H9 (cell line): ENCODE data around the gene VKORC1. TPM values are rescaled to one million over a fixed set of nuclear protein-coding genes. Genes with fewer than 3 reads are reported as not detected.

Experiments used
- DNase-seq: peaks from one replicate; pipeline ENCODE4 v3.0.0-alpha.2; 2017
- H2AFZ ChIP-seq: one replicate; pipeline ENCODE4 v1.6.1; 2013; ENCODE audit warnings: mild to moderate bottlenecking, low read length, control low read depth, moderate library complexity
- H2AK5ac ChIP-seq: 2 replicates; pipeline ENCODE4 v1.6.1; 2013; ENCODE audit warnings: low read length, control low read depth, mixed read lengths; ENCODE audit not compliant: insufficient read length
- H2BK120ac ChIP-seq: one replicate; pipeline ENCODE4 v1.6.1; 2013; ENCODE audit warnings: low read depth, mild to moderate bottlenecking, low read length, control low read depth, inconsistent platforms; ENCODE audit not compliant: poor library complexity, severe bottlenecking
- H2BK12ac ChIP-seq: 2 replicates; pipeline ENCODE4 v1.6.1; 2013; ENCODE audit warnings: low read length, control low read depth, mixed read lengths, low read depth; ENCODE audit not compliant: insufficient read length
- H2BK15ac ChIP-seq: 2 replicates; pipeline ENCODE4 v1.6.1; 2013; ENCODE audit warnings: low read depth, low read length, control low read depth
- H2BK20ac ChIP-seq: one replicate; pipeline ENCODE4 v1.6.1; 2013; ENCODE audit warnings: low read depth, mild to moderate bottlenecking, low read length, control low read depth, inconsistent platforms; ENCODE audit not compliant: poor library complexity, severe bottlenecking
- H2BK5ac ChIP-seq: 2 replicates; pipeline ENCODE4 v1.6.1; 2013; ENCODE audit warnings: low read length, control low read depth, mixed read lengths; ENCODE audit not compliant: insufficient read length
- H3K14ac ChIP-seq: 2 replicates; pipeline ENCODE4 v1.6.1; 2013; ENCODE audit warnings: low read length, control low read depth; ENCODE audit not compliant: insufficient read depth
- H3K18ac ChIP-seq: 2 replicates; pipeline ENCODE4 v1.6.1; 2013; ENCODE audit warnings: low read depth, mild to moderate bottlenecking, mixed read lengths, low read length, control low read depth; ENCODE audit not compliant: insufficient read length
- H3K23ac ChIP-seq: 2 replicates; pipeline ENCODE4 v1.6.1; 2013; ENCODE audit warnings: low read length, control low read depth, mixed read lengths, low read depth; ENCODE audit not compliant: insufficient read length
- H3K23me2 ChIP-seq: 2 replicates; pipeline ENCODE4 v1.6.1; 2013; ENCODE audit warnings: low read depth, mild to moderate bottlenecking, mixed read lengths, low read length, control low read depth; ENCODE audit not compliant: insufficient read length, poor library complexity, severe bottlenecking
- H3K27ac ChIP-seq: 2 replicates; pipeline ENCODE4 v1.5.1; 2013; ENCODE audit warnings: low read length, control low read depth, mixed read lengths, low read depth; ENCODE audit not compliant: insufficient read length
- H3K27me3 ChIP-seq: 2 replicates; pipeline ENCODE4 v1.6.1; 2013; ENCODE audit warnings: low read length, control low read depth, inconsistent platforms; ENCODE audit not compliant: insufficient read depth
- H3K4ac ChIP-seq: 2 replicates; pipeline ENCODE4 v1.6.1; 2013; ENCODE audit warnings: low read depth, mild to moderate bottlenecking, control low read depth, inconsistent platforms, low read length, moderate library complexity
- H3K4me1 ChIP-seq: 2 replicates; pipeline ENCODE4 v1.6.1; 2013; ENCODE audit warnings: low read length, control low read depth, inconsistent platforms; ENCODE audit not compliant: insufficient read depth
- H3K4me2 ChIP-seq: 2 replicates; pipeline ENCODE4 v1.6.1; 2013; ENCODE audit warnings: low read length, control low read depth, mixed read lengths; ENCODE audit not compliant: insufficient read length, insufficient read depth
- H3K56ac ChIP-seq: 2 replicates; pipeline ENCODE4 v1.6.1; 2013; ENCODE audit warnings: low read depth, mild to moderate bottlenecking, mixed read lengths, low read length, control low read depth; ENCODE audit not compliant: insufficient read length
- H3K79me1 ChIP-seq: 2 replicates; pipeline ENCODE4 v1.6.1; 2013; ENCODE audit warnings: low read depth, mild to moderate bottlenecking, moderate library complexity, low read length, control low read depth, inconsistent platforms; ENCODE audit not compliant: insufficient read depth, poor library complexity, severe bottlenecking
- H3K79me2 ChIP-seq: 2 replicates; pipeline ENCODE4 v1.6.1; 2013; ENCODE audit warnings: low read length, control low read depth, inconsistent platforms; ENCODE audit not compliant: insufficient read depth
- H3K9ac ChIP-seq: 2 replicates; pipeline ENCODE4 v1.6.1; 2013; ENCODE audit warnings: low read length, control low read depth, mixed read lengths; ENCODE audit not compliant: insufficient read length; ENCODE audit errors: extremely low read depth
- H3K9me3 ChIP-seq: one replicate; pipeline ENCODE4 v1.6.1; 2013; ENCODE audit warnings: low read depth, low read length, inconsistent platforms; ENCODE audit not compliant: control insufficient read depth
- H3T11ph ChIP-seq: one replicate; pipeline ENCODE4 v1.6.1; 2013; ENCODE audit warnings: mild to moderate bottlenecking, low read length, control low read depth, inconsistent platforms
- H4K20me1 ChIP-seq: one replicate; pipeline ENCODE4 v1.6.1; 2013; ENCODE audit not compliant: control insufficient read depth, insufficient read length, insufficient read depth
- H4K5ac ChIP-seq: 2 replicates; pipeline ENCODE4 v1.6.1; 2013; ENCODE audit warnings: low read depth, mild to moderate bottlenecking, mixed read lengths, low read length, control low read depth; ENCODE audit not compliant: insufficient read length
- H4K8ac ChIP-seq: replicated peaks from 2 replicates; pipeline ENCODE4 v1.6.1; 2013; ENCODE audit warnings: low read length, control low read depth, mixed read lengths, low read depth; ENCODE audit not compliant: insufficient read length
- H4K91ac ChIP-seq: 2 replicates; pipeline ENCODE4 v1.6.1; 2013; ENCODE audit warnings: low read depth, mild to moderate bottlenecking, moderate library complexity, mixed read lengths, low read length, control low read depth; ENCODE audit not compliant: insufficient read length
- H3K27ac Mint-ChIP-seq, 3 experiments: 2 replicates in 2 of 3; 3 replicates in 1 of 3; pipeline ENCODE4 v1.8.0; 2020 to 2021; ENCODE audit warnings: mixed read lengths in 3 of 3, mild to moderate bottlenecking in 1 of 3, moderate library complexity in 1 of 3
- H3K27me3 Mint-ChIP-seq: 2 replicates; pipeline ENCODE4 v1.8.0; 2021; ENCODE audit warnings: low read depth, mild to moderate bottlenecking, moderate library complexity, mixed read lengths
- H3K36me3 Mint-ChIP-seq, 3 experiments: 2 replicates in 2 of 3; 3 replicates in 1 of 3; pipeline ENCODE4 v1.8.0; 2020 to 2021; ENCODE audit warnings: low read depth in 3 of 3, mixed read lengths in 3 of 3; ENCODE audit not compliant: insufficient read depth in 1 of 3
- H3K4me1 Mint-ChIP-seq, 2 experiments: 2 replicates each; pipeline ENCODE4 v1.8.0; 2020; ENCODE audit warnings: mixed read lengths in 2 of 2
- H3K4me3 Mint-ChIP-seq, 2 experiments: 2 replicates in 1 of 2; 3 replicates in 1 of 2; pipeline ENCODE4 v1.8.0; 2020 to 2021; ENCODE audit warnings: mild to moderate bottlenecking in 2 of 2, mixed read lengths in 2 of 2, moderate library complexity in 1 of 2
- H3K9me3 Mint-ChIP-seq, 2 experiments: 2 replicates in 1 of 2; 3 replicates in 1 of 2; pipeline ENCODE4 v1.8.0; 2020; ENCODE audit warnings: mild to moderate bottlenecking in 2 of 2, mixed read lengths in 2 of 2, moderate library complexity in 1 of 2
- WGBS: extraction: QIAGEN DNeasy Blood & Tissue Kit; methylation state at CpG from one replicate; pipeline ENCODE4 v1.1.7; 2013; ENCODE audit warnings: missing lambda C conversion rate, low lambda C conversion rate, mixed read lengths; ENCODE audit not compliant: insufficient read length; ENCODE audit errors: extremely low coverage; 5-methylcytosine and 5-hydroxymethylcytosine counted together
- total RNA-seq: library from RNA; stranded (reverse); gene quantifications from 2 replicates; pipeline ENCODE4 v1.2.1, GENCODE V29; 2021
- TF ChIP-seq, protein P1 (sequence below): fragments of 200-600 bp; sonication (generic); conservative IDR thresholded peaks from 3 replicates; pipeline ENCODE4 v1.8.0; 2021; ENCODE audit warnings: antibody characterized with exemption, mild to moderate bottlenecking

Gene VKORC1
- total RNA-seq, 1 experiment from 2014 or later: 93.9 TPM

DNA sequence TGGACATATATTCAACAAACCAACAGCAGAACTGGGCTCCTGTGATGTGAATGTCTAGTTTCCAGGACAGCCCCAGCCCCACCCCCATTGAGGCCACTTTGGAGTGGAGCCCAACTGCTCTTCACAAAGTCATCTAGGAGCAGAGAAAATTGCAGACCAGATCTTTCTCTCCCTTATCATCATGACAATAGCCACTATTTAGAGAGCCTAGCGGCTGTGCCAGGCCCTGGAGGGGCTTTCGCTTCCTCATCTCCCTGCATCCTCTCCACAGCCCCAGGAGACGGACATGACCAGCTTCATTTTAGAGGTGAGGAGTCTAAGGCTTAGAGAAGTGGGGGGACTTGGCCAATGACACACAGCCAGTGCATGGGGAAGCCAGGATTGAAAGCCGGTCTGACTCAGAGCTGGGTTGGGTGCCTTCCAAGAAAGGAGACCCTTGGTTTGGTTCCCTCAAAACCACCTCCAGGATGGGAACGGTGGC is 39.5 kb upstream of the VKORC1 start:
- H2BK120ac ChIP-seq: no peak overlapping the region
- TF ChIP-seq, protein P1, sequence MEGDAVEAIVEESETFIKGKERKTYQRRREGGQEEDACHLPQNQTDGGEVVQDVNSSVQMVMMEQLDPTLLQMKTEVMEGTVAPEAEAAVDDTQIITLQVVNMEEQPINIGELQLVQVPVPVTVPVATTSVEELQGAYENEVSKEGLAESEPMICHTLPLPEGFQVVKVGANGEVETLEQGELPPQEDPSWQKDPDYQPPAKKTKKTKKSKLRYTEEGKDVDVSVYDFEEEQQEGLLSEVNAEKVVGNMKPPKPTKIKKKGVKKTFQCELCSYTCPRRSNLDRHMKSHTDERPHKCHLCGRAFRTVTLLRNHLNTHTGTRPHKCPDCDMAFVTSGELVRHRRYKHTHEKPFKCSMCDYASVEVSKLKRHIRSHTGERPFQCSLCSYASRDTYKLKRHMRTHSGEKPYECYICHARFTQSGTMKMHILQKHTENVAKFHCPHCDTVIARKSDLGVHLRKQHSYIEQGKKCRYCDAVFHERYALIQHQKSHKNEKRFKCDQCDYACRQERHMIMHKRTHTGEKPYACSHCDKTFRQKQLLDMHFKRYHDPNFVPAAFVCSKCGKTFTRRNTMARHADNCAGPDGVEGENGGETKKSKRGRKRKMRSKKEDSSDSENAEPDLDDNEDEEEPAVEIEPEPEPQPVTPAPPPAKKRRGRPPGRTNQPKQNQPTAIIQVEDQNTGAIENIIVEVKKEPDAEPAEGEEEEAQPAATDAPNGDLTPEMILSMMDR: no peak
- H3K9ac ChIP-seq: no peak overlapping the region
- no CpG with 5 or more reads among the region's 5 CpGs for whole genome bisulfite sequencing
- Mint-ChIP-seq H3K27ac (peak overlapping the region; percentile 95 to 99 (median 97); a peak in 6 of 7 replicates), H3K4me3 (peak overlapping the region; percentile 81 to 92), H3K9me3 (no peaks in the 10 kb centered on the region; a peak in 1 of 5 replicates), H3K4me1 (peaks cover 56 to 63% of the 10 kb centered on the region in 2 experiments), H3K36me3 (peaks cover 27 to 34% (median 27%) of the 10 kb centered on the region in 3 experiments), H3K27me3 (no peaks in the 10 kb centered on the region)
- no peaks in the 10 kb centered on the region for H4K20me1 ChIP-seq
- H3K27me3 ChIP-seq: no peaks in the 10 kb centered on the region
- H2BK15ac ChIP-seq: no peak overlapping the region
- no peak overlapping the region for H2AK5ac ChIP-seq
- peak overlapping the region; percentile 38 for H3K4me2 ChIP-seq
- no peak overlapping the region for H3K27ac ChIP-seq
- H2AFZ ChIP-seq: no peak overlapping the region
- no peak overlapping the region for H3K56ac ChIP-seq
- peaks cover 5% of the 10 kb centered on the region for H3K79me1 ChIP-seq
- peaks cover 5% of the 10 kb centered on the region for H3K23me2 ChIP-seq
- H2BK12ac ChIP-seq: no peak overlapping the region
- no peak overlapping the region for H4K91ac ChIP-seq
- no peak overlapping the region for H4K5ac ChIP-seq
- no peak overlapping the region for H2BK20ac ChIP-seq
- no peak for DNase-seq
- H3T11ph ChIP-seq: no peak overlapping the region
- peaks cover 4% of the 10 kb centered on the region; the same call in 1 of the 2 replicates for H3K79me2 ChIP-seq
- H3K9me3 ChIP-seq: no peaks in the 10 kb centered on the region
- no peak overlapping the region for H2BK5ac ChIP-seq
- no peak overlapping the region for H4K8ac ChIP-seq
- H3K18ac ChIP-seq: no peak overlapping the region
- H3K4me1 ChIP-seq: peaks cover 18% of the 10 kb centered on the region; the same call in 1 of the 2 replicates
- H3K23ac ChIP-seq: no peak overlapping the region
- H3K4ac ChIP-seq: no peak overlapping the region
- H3K14ac ChIP-seq: no peak overlapping the region
